ENCODE data around the gene WNT9B. TPM values are rescaled to one million over a fixed set of nuclear protein-coding genes. Genes with fewer than 3 reads are reported as not detected.

WNT9B gene
- total RNA-seq, 1 experiment from 2014 or later = not detected

DNA sequence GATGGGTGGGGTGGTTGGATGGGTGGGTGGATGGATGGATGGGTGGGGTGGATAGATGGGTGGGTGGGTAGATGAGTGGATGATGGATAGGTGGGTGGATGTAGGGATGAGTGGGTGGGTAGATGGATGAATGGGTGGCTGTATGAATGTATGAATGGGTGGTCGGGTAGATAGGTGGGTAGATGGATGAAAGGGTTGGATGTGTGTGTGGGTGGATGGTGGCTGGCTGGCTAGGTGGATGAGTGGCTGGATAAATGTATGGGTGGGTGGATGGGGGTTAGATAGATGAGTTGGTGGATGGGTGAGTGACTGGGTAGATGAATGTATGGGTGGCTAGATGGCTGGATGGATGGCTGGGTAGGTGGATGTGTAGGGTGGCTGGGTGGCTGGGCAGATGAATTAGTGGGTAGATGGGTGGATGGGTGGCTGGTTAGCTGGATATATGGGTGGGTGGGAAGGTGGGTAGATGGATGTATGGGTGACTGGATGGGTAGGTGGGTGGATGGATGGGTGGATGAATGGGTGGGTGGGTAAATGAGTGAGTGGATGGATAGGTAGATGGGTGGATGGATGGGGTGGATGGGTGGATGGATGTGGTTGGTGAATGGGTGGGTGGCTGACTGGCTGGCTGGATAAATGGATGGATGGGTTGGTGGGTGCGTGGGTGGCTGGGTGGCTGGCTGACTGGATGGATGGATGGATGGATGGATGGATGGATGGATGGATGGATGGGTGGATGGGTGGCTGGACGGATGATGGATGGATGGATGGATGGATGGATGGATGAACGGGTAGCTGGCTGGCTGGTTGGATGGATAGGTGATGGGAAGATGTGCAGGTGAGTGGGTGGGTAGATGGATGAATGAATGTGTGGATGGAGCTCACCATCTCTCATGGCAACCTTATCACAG is 52.6 kb downstream of the WNT9B start:
- no peaks in the 10 kb centered on the region for H4K20me1 ChIP-seq (ENCODE audit: low read length)
- intact Hi-C loops (cut with micrococcal nuclease) = no loop called here
- H3F3A ChIP-seq (ENCODE audit: low read length, unreplicated experiment) = no peaks in the 10 kb centered on the region
- H3K27me3 ChIP-seq (ENCODE audit: low read length) = no peaks in the 10 kb centered on the region
- H3K9me3 ChIP-seq (ENCODE audit: low read length) = no peaks in the 10 kb centered on the region
- ChIA-PET POLR2A (ENCODE audit: unreplicated experiment) (no interaction called here), CTCF (interaction anchor here (0.7 kb wide), 1 partner anchor 61 kb away, joined by 9 read pairs; no protein-coding TSS in a partner anchor)
- ATAC-seq (no peak), DNase-seq (no peak)
- no peak overlapping the region for H3K4me3 ChIP-seq (ENCODE audit: low read length)
- H3K36me3 ChIP-seq (ENCODE audit: low read depth, low read length) = no peaks in the 10 kb centered on the region
- H3K9me2 ChIP-seq (replicated peaks; ENCODE audit: low read length) = no peaks in the 10 kb centered on the region
- H3K4me1 ChIP-seq (ENCODE audit: insufficient read depth, low read length) = no peaks in the 10 kb centered on the region
- no peak overlapping the region for H3K4me2 ChIP-seq (ENCODE audit: low read length)
- no peaks in the 10 kb centered on the region for H3K79me2 ChIP-seq (ENCODE audit: low read length)
- H3K27ac ChIP-seq (ENCODE audit: low read length) = no peak overlapping the region
- TF ChIP-seq EZH2phosphoT487 (IDR thresholded peaks at IDR 0.05; ENCODE audit: borderline replicate concordance, low read length) (no peak), EZH2 (IDR thresholded peaks at IDR 0.05; ENCODE audit: low read length, unreplicated experiment) (no peak), CTCF (conservative IDR thresholded peaks at IDR 0.05; ENCODE audit: low read depth, low read length) (no peak)
- no peak overlapping the region for H3K9ac ChIP-seq (ENCODE audit: low read length)
- no TSS peak for BruUV-seq (replicated peaks)
- H2AFZ ChIP-seq (ENCODE audit: low read length) = no peak overlapping the region

DNA sequence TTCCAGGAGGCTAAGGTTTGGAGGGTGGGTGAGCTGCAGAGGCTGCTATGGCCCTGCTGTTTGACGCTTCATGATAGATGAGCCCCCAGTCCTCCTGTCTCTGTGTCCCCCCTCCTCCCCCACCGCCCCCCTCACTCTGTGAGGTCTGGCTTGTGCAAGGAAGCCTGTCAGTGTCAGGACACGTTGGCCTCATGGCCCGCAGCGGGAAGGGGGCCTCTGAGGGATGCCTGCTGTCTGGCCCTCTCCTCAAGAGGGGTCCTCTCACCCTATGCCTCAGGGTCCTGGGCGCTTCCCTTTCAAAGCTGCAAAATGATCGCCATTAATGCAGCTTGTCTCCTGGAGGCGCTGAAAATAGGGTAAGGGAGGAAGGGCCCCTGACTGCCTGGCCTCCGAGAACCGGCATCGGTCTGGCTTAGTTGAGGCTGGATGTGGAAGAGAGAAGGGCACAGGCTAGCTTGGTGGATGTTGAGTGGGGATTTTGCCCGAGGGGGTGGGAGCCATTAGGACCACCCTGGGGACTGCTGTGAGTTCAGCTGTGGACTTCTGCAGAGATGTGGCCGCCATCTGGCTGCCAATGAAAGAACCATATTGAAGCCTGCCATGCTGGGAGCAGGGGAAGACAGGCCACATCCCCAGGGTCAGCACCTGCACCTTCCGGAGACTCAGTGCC is 56.8 kb downstream of the WNT9B start:
- BruUV-seq (replicated peaks) = no TSS peak
- Histone ChIP-seq H3K9me2 (replicated peaks; ENCODE audit: low read length) (no peaks in the 10 kb centered on the region), H3K9ac (ENCODE audit: low read length) (no peak overlapping the region), H3K9me3 (ENCODE audit: low read length) (no peaks in the 10 kb centered on the region), H3K27ac (ENCODE audit: low read length) (no peak overlapping the region), H3K27me3 (ENCODE audit: low read length) (peaks cover 16% of the 10 kb centered on the region; the same call in 1 of the 2 replicates), H3K4me2 (ENCODE audit: low read length) (no peak overlapping the region), H3F3A (ENCODE audit: low read length, unreplicated experiment) (no peaks in the 10 kb centered on the region), H2AFZ (ENCODE audit: low read length) (no peak overlapping the region), H3K79me2 (ENCODE audit: low read length) (no peaks in the 10 kb centered on the region), H3K36me3 (ENCODE audit: low read depth, low read length) (no peaks in the 10 kb centered on the region), H3K4me1 (ENCODE audit: insufficient read depth, low read length) (no peaks in the 10 kb centered on the region), H4K20me1 (ENCODE audit: low read length) (no peaks in the 10 kb centered on the region), H3K4me3 (ENCODE audit: low read length) (no peak overlapping the region)
- CTCF ChIA-PET = no interaction called here
- TF ChIP-seq EZH2phosphoT487 (IDR thresholded peaks at IDR 0.05; ENCODE audit: borderline replicate concordance, low read length) (no peak), CTCF (conservative IDR thresholded peaks at IDR 0.05; ENCODE audit: low read depth, low read length) (no peak), EZH2 (IDR thresholded peaks at IDR 0.05; ENCODE audit: low read length, unreplicated experiment) (no peak)
- POLR2A ChIA-PET (ENCODE audit: unreplicated experiment) = no interaction called here
- ATAC-seq (no peak), DNase-seq (no peak)
- intact Hi-C loops (cut with micrococcal nuclease) = no loop called here
